Activated CD4-positive, alpha-beta T cell treated with anti-CD3 and anti-CD28 coated beads, Interleukin-2, amount 50 U/mL, for 4 hours (primary cell): ENCODE data around the gene FOXN4.

Experiments
- DNase-seq, 2 experiments: peaks; one replicate each; pipeline ENCODE4 v3.0.0-alpha.2; 2020

Gene FOXN4

DNA sequence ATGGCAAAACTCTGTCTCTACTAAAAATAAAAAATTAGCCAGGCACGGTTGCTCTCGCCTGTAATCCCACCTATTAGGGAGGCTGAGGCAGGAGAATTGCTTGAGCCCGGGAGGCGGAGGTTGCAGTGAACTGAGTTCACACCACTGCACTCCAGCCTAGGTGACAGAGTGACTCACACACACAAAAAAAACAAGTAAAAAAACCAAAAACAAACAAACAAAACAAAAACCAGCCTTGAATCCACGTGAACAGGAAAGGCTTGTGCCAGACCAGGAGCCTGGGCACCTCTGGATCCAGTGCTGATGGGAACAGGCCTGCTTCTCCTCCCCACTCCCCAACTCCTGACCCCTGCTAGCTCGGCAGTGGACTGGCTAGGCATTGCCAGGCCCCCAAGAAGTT lies 3.5 kb downstream of the FOXN4 start:
- no peak for DNase-seq

DNA sequence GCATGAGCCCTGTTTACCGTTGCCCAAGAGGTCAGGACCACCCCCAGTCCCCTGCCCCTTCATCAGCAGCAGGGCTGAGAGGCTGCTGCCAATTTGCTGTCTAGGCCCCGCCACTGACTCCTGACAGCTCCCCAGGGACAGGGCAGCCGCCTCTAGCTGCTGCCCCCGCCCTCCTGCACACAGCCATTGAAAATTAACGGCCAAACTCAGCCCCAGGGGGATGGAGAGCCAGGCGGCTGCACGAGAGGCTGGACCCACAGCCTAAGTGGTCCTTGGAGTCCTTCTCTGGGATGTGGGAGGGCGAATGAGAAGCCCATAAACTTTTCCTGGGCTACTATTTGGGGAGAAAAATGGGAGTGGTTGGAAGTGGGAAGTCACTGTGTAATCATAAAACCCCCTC lies 4.6 kb downstream of the FOXN4 start:
- no peak for DNase-seq

DNA sequence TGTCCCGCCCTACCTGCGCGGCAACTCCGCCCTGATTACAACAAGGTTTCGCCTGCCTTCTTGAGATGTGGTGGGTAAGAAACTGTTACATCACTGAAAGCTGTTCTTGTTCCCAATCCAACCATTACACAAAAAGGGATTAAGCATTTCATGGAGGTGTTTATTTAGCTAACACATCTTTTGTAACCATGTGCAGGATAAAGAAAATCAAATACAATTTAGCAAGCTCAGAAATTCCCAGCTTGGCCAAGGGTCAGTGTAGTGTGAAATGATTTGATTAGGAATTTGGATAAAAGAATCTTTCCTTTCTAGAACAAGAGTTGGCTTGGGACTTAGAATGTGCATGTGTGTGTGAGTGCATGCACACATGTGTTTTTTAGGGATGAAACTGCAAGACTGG lies 6.3 kb downstream of the FOXN4 start:
- no peak for DNase-seq

DNA sequence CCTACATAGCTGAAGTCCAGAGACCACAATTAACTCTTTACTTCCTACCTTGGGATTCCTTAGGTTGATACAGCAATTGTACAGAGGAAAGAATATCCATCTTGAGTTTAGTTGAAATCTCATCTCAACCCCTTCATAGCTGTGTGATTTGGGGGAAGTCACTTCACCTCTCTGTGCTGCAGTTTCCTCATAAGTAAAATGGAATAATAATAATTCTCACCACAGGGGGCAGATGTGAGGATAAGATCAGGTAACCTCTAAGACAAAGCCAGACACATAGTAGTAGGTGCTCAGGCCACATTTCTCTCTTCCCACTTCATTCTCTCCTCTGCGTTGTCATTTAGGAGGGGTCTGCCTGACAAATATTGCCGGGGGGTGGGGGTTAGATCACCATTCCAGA lies 6.7 kb downstream of the FOXN4 start:
- DNase-seq, result no peak

DNA sequence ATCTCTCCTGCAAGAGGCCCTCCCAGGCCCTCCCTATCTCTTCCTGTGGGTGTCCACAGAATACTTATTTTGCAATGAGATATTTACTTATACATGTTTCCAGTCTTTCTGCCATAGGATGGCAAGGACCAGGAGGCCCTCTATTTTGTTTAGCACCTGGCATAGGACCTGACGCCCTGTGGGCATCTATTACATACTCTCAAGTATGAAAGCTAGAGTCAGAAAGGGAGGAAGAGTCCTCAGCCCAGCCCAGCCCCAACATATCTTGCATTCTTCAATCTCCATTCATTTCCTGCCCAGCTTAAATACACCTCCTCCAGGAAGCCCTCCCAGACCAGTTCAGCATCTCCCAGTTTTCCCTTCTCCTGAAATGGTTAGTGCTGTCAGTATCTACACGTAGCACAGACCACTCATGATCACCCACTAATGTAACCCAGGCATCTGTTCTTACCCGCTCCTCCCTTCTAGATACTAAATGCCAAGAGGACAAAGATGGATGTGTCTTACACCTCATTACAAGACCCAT lies 7.4 kb downstream of the FOXN4 start:
- no peak for DNase-seq

DNA sequence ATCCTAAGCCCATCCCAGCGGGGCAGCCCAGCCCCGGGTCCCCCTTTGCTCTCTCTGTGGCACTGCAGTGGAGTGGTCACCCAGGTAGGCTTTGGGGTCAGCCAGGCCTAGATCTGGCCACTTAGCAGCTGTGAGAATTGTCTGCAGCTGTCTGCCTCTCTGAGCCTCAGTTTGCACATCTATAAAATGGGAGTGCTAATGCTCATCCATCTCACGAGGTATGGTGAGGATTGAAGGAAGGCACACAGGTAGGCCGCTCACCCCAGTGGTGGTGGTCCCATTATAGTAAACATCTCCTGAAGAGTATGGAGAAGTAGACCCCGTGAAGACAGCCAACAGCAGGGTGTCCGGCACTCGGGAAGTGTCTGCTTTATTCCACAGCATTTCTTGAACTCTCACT lies 9.2 kb downstream of the FOXN4 start:
- DNase-seq, result no peak

DNA sequence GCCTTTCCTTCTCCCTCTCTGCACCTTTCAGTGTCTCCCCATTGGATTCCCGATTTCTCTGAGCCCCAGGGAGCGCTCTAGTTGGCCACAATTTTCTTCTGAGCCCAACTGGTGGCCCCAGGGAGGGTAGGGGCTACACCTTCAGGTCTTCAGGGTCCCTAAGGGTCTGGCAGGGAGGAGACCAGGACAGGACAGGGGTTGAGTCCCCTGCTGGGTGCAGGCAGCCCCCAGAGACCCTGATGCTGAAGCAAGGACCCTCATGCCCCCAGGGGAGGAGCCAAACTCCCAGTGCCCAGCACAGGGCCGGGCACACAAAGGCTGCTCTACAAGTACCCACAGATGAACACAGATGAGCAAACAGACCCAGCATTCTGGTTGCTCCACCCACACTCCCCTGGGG lies 12.7 kb downstream of the FOXN4 start:
- no peak for DNase-seq

DNA sequence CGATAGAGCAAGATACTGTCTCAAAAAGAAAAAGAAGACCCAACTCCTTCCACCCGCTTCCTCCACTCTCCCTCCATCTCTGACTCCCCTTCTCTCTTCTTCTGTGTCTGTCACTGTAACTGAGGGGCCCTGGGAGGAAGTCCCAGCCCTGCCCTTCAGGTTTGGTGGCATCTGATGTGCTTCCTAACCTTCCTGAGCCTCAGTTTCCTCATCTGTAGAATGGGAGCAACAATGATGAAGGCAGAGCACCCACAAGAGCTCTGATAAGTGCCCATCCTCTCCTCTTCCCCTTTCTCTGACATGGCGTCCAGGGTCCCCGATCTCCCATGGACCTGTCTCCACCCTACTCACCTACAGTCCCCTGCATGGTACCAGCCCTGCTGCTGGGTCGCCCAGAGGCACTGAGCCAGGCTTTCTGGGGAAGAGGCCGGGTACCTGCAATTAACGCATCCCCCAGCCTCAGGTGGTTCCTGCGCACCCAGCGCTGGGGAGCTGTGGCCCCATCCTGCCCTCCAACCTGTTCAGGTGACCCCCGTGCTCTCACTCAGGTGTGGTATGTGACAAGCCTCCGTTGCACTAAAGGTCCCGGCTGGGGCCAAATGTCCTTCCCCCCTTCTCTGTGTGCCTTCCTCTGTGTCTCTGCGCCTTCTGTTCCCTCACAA lies 13.2 kb downstream of the FOXN4 start:
- no peak for DNase-seq

DNA sequence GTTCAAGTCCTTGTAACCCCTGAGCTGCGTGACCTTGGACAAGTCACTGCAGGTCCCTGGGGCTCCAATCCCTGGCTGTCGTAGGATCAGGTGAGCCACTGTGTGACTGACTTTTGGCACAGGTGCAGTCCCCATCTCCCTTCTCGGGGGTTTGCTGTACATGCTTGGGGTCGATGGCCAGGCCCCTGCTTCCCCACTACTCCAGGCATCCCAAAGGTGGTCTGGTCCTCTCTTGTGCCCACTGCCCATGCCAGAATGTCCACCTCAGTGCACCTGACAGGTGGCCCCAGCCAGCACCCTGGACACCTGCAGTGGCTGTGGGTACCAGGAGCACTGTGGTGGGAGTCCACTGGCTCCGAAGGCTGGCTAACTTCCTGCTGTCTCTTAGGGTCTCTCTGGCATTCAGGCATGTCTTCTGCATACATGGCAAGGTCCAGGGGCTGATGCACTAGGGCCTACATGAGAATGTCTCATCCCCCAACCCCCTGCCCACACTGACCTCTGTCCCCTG lies 14.7 kb downstream of the FOXN4 start:
- no peak for DNase-seq

DNA sequence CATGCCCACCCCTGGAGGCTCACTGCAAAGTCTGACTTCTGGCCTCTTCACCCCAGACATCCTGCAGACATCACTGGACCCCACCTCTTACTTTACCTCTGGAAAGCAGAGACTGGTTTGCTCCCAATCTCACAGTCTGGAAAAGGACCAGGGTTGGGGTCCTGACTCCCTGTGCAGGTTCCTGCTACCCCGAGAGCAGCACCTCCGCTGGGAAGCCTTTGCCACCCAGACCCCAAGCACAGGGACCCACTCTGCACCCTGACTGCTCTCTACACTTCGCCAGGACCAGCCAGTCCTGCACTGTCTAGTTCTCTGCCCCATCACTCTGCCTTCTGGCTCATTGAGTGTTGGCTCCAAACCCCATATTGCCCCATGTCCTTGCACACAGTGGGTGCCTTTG lies 16.0 kb downstream of the FOXN4 start:
- DNase-seq, result no peak

DNA sequence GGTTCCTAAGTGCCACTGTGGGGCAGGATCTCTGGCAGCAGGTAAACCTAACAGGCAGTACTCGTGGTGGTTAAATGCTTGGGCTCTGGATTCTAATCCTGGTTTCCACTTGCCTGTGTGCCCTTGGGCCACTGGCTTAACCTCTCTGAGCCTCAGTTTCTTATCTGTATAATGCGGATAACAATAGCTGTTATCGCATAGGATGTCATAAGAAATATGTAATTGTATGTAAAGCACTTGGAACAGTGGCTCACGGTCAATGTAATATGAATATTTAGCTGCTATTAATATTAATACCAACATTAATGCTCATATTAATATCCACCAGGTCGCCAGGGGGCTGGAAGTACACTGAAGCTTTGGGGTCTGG lies 16.8 kb downstream of the FOXN4 start:
- DNase-seq, result no peak

DNA sequence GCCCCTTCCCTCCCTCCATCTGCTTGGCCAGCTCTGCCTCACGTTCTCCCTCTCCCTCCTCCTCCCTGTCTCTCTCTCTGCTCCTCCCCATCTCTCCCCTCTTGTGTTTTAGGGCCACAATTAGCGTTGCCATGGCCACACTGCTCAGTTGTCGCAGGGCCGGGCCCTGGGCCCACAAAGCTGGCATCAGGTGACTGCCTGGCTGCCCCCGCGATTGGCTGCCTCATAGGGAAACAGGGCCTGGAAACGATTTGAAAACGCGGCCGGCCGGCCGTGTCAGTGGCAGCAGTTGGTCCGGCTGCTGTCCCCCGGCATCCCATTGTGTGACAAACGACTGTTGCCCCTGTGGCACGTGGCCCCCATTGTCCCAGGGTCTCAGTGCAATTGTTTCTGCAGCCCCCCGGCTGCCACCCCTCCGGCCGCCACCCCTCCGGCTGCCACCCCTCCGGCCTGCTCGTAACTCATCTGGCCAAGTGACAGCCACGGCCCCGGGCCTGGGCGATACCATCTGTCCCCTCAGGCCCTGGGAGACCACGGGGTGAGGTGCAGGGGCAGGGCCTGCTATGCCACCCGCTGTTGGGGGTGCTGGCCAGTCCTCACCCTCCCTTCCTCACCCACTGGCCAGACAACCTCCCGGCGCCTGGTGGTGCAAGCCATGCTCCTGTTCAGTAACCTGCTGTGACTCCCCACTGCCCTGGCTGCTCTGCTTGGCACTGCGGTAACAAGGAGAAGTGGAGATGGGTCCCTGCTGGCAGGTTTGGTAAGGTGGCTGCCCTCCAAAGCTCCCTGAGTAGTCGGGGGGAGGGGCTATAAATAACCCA lies 17.4 kb downstream of the FOXN4 start:
- DNase-seq, result no peak

DNA sequence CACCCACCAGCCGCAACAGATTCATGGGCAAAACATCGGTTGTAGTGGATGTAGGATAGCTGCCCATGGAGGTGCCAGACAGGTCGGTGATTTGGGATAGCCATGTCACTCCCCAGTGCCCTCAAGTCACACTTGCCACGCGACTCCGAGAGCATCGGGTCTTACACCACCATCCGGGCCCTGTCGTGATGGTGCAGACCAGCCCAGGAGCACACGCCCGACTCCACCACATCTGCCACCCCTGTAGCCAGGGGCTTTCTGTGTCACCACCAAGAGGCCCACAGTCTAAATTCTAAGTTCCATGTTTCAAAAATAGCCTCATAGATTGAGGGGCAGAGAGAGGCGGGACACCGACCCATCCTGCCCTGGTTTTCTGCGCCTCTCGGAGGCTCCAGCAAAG lies 18.0 kb downstream of the FOXN4 start:
- DNase-seq, result no peak

DNA sequence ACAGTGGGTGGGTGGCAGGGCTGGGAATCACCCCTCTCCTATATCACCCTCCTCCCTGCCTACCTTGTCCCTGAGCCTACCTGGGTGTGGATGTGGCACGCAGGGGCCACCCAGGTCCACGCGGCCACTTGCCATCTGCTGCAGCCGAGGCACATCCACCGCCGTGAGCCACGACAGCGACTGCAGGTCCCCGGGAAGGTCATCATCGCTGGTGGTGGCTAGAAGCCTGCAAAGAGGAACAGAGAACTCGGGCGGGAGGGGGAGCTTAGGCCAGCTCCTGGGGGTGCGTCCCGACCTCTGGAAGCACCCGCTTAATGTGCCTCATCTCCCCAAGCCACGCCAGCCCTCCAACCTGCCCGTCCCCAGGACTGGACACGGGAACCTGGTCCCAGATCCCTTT lies 19.0 kb downstream of the FOXN4 start:
- no peak for DNase-seq

DNA sequence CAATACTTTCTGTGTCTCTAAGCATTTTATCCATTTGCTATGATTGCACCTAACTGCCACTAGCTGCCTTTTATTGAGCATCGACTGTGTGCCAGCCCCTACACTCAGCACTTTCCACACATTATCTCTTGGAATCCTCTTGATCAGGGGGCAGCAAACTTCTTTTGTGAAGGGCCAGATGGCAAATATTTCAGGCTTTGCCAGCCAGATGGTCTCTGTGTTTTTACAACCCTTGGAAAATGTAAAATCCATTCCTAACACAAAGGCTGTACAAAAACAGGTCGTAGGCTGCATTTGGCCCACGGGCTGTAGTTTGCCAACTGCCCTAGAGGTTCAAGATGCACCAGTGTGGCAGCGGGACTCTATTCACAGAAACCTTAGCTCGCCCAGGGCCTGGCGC lies 19.5 kb downstream of the FOXN4 start:
- DNase-seq, result no peak

DNA sequence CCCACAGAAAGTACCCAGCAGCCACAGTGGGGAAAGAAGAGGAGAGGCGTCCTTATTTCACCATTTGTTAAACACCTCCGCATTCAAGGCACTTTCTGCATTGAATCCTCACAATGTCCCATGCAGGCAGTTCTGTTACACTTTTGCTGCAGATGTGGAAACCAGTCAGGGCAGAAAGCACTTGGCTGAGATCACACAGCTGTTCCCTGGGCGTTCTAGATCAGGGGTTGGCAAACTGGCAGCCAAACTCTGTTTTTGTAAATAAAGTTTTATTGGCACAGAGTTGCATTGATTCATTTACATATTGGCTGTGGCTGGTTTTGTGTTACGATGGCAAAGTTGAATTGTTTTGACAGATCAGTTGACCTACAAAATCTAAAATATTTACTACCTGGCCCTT lies 20.1 kb downstream of the FOXN4 start:
- no peak for DNase-seq

DNA sequence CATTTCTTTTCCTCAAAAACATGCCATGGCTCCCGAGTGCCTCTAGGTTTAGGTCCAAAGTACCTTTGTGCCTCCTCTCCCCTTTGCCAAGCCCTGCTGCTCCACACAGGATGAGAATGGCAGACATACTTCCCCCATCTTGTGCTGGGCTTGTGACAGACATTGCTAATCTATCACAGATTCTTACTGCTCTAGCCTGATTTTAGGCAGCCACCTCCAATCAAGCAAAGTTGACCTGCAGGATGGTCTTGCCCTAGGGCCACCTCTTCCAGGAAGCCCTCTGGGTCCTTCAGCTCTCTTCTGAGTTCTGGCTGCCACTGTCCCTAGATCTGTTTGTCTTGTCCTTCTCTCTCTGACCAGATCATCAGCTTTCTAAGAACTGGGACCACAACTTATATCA lies 20.5 kb downstream of the FOXN4 start:
- DNase-seq, result no peak

DNA sequence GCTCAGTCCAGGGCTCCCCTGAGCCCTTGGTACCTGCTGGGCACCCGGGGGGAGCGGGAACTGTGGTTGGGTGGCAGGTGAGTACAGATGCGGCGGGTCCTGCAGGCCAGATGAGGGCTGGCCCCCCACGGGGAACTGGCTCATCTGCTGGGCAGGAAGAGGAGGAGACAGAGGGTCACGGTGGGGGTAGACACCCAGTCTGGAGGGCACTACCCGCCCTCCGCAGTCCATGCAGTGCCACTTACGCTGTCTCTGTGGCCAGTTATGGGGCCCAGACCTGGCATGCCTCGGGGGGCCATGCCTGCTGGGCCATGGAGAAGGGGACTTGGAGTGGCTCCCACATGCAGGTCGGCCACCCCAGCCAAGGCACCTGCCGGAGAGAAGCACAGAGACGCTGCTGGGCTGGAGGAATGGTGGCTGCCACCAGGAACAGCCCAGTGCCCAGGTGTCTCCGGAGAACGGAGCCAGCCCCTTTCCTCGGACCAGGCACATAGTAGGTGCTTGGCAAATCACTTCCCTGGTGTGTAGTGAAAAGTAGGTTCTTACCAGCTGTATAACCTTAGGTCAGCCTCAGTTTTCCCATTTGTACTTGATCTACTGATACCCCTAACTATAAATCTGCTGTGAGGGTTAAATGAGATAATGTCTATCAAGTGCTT lies 21.1 kb downstream of the FOXN4 start:
- DNase-seq, result no peak

DNA sequence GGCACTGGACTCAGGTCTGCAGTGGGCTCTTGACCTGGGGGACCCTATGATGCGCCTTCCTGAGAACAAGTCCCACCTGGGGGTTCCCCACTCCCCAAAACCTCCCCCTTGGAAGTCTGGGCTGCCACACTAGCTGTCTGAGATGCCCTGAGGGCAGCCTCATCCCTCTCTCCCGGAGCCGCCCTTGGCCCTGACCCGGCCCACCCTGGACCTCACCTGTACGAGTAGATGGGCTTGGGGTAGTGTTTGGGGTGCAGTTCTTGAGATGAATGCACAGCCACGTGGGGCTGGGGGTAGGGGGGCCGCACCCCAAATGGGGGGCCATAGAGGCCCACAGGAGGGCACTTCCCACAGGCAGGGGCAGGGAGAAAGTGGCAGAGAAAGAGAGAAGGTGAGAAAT lies 21.9 kb downstream of the FOXN4 start:
- DNase-seq, result no peak

DNA sequence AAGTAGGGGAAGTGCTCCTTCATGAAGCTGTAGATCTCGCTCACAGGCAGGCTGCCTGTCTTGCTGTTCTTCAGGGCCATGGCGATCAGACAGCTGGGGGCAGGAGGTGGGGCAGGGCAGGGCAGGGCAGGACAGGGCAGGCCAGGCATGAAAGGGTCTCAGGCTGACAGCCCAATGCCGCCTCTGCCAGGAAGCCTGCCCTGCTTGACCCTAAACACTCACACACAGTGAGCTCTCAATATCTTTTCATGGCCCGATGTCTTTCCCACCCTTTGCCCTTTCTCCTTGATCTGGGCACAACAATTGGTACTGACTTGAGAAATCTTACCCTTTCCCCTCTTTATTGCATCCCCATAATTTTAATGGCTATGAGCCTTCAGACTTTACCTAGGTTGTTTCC lies 22.4 kb downstream of the FOXN4 start:
- no peak for DNase-seq

DNA sequence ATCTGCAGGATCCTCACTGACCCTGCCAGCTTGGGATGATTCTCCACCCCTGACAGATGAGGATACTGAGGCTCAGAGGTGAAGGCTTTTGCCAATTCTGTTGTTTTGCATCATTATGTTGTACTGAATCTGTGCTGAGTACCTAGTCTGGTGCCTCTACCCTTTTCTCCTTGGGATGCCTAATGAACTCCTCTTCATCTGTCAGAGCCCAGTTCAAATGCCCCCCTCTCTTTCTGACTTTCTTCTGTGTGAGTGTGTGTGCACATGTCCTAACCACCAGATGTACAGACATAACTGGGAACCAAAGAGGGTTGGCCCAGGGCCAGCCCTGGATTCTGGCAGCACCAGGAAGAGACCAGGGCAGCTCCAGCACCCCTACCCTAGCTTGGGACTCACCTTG lies 22.8 kb downstream of the FOXN4 start:
- DNase-seq, result no peak

DNA sequence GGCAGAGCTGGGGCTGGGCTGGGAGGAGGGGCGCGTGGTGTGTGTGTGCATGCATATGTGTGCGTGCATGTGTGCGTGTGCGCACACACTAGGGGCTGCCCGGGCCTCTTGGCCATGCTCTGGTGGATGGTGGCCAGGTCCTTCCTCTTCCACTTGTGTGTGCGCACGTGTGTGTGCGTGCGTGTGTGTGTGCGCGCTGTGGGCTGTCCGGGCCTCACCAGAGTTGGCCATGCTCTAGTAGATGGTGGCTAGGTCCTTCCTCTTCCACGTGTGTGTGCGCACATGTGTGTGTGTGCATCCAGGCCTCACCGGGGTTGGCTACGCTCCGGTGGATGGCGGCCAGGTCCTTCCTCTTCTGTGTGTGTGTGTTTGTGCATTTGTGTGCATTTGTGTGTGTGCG lies 24.7 kb downstream of the FOXN4 start:
- DNase-seq, result no peak

DNA sequence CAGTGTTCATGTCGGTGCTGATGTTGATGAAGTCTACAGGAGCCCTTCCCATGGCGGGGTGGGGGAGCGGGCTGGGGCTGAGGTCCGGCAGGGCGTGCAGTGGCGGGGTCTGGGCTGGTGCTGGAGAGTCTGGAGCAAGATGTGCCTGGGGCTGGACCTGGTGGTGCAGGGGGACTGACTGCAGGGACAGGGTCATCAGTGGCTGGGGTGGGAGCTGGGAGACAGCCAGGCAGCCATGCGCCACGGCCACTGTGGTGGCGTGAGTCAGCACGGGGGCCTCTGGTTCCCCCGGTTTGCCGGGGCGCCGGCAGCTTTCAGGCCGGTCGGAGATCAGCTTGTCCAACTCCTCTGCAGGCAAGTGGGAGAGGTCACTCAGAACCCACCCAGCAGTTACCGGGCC lies 27.6 kb downstream of the FOXN4 start:
- DNase-seq, result no peak

DNA sequence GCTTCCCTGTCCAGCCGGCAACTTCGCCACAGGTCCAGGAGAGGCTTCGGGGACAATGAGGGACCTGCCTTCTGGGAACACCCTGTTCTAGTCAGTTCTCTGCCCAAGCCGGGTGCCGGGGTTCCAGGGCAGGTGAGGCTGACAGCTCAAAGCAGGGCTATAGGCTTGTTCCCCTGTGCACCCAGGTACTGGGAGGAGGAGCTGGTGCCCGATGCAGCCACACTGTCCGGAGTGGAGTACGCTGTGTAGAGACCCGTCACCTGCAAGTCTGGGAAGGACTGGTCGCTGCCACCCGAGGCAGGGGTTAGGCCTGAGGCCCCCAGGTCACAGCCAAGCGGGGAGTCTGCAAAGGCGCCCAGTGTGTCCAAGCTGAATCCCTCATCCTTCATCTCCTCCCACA lies 29.6 kb downstream of the FOXN4 start:
- DNase-seq, result no peak
